GM12872 (cell line): ENCODE measurements around the gene MGAT4D.
A peak's percentile ranks its signal among the peaks of the same experiment; 100 is the strongest.

Source experiments
- CTCF ChIP-seq: IDR thresholded peaks from 3 replicates; pipeline ENCODE4 v1.5.1; 2011; ENCODE audit warnings: low read depth, mild to moderate bottlenecking, low read length, moderate library complexity; ENCODE audit not compliant: insufficient read depth

The MGAT4D gene

GRCh38 chr4:140427106-140427918, 70.8 kb downstream of the MGAT4D start, which contains the start of gene CLGN:
Gene CLGN, minus strand, starts transcription at chr4:140427648. Its CDS starts 14,570 bp downstream, at chr4:140413078.
- peak; percentile 30 for TF ChIP-seq CTCF

- no peak for TF ChIP-seq CTCF
Measured at GRCh38 chr4:140426610-140427105, 71.4 kb downstream of the MGAT4D start.

GRCh38 chr4:140423106-140423505, 75.0 kb downstream of the MGAT4D start:
- TF ChIP-seq CTCF, result no peak

GRCh38 chr4:140408974-140409373, 89.1 kb downstream of the MGAT4D start:
- TF ChIP-seq CTCF, result no peak

GRCh38 chr4:140406292-140406691, 91.8 kb downstream of the MGAT4D start:
- TF ChIP-seq CTCF, result no peak

- no peak for TF ChIP-seq CTCF
Measured at GRCh38 chr4:140400111-140400510, 98.0 kb downstream of the MGAT4D start.

GRCh38 chr4:140395668-140396067, 102.4 kb downstream of the MGAT4D start:
- no peak for TF ChIP-seq CTCF
